Measurements from ENCODE around the gene HAUS8.
"Not testable (repeated sequence)": the region's sequence is repeated elsewhere in the genome, so short reads cannot be mapped to it uniquely, and the experiment has no call there.

The HAUS8 gene, protein sequence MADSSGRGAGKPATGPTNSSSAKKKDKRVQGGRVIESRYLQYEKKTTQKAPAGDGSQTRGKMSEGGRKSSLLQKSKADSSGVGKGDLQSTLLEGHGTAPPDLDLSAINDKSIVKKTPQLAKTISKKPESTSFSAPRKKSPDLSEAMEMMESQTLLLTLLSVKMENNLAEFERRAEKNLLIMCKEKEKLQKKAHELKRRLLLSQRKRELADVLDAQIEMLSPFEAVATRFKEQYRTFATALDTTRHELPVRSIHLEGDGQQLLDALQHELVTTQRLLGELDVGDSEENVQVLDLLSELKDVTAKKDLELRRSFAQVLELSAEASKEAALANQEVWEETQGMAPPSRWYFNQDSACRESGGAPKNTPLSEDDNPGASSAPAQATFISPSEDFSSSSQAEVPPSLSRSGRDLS

DNA sequence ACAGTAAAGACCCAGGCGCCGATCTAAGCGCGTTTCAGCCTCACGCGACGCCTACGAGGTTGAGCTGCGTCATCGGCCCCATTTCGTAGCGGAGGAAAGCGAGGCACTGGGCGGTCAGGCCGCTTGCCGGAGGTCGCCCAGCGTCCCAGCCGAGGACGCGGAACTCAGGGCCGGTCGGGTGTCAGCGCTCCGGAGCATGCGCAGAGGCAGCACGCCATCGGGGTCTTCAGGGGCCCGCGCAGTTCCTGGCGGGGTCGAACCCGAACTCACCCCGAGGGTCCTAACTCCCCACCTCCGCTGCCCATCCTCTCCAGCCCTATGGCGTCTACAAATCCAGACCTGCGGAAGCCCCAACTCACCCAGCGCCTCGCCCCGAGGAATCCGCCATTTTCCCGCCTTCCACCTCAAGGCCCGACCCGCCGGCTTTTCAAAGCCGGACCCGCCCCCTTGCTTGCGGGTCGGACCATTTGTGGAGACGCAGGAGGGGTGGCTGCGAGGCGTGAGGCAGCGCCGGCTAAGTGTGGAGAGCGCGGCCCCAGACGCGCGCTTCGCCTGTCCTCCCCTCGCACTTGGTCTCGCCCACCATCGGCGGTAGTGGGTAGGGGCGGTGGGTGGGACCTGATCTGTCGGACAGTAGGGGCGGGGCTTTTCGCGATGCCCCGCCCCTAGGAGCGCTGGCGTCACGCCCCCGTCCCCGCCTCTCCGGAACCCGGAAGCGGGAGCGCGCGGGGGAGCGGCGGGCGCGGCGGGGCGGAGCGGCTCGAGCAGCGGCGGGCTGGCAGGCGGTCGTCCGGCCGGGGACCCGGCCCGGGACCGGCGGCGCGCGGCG, at the start of gene HAUS8, which contains the start of gene MYO9B:
HAUS8 (minus strand) TSS at position 418 of the 829 bp plus-strand sequence; CDS start at position 388, 30 bp downstream.
MYO9B (plus strand) TSS at position 743 of the 829 bp plus-strand sequence. CDS start 25,941 bp downstream, outside the sequence.
- DNase-seq: peak; percentile 100

DNA sequence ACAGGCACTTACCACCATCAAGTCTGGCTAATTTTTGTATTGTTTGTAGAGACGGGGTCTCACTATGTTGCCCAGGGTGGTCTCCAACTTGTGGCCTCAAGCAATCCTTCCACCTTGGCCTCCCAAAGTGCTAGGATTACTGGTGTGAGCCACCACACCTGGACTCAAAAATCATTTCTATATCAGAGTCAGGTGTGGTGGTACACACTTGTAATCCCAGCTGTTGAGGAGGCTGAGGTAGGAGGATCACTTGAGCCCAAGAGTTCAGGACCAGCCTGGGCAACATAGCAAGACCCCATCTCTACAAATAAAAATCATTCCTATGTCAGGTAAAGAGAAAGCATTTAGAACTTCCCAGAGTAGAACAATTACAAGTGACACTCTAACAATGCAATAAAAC, 48.8 kb upstream of the HAUS8 start:
- no peak for DNase-seq

DNA sequence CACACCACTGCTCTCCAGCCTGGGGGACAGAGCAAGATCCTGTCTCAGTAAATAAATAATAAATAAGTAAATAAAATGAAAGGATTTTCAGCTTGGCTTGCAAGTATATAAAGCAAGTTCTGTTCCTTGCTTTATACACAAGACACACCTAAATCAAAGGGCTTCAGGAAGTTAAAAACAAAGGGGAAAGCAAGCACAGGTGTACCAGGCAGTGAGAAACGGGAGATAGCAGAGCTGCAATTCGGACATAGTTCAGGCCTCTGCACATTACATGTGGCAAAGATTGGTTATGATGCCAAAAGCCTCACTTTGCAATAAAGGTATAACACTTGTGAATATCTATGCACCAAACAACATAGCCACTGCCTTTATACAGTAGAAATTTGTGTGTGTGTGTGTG, 47.8 kb upstream of the HAUS8 start:
- DNase-seq: no peak

DNA sequence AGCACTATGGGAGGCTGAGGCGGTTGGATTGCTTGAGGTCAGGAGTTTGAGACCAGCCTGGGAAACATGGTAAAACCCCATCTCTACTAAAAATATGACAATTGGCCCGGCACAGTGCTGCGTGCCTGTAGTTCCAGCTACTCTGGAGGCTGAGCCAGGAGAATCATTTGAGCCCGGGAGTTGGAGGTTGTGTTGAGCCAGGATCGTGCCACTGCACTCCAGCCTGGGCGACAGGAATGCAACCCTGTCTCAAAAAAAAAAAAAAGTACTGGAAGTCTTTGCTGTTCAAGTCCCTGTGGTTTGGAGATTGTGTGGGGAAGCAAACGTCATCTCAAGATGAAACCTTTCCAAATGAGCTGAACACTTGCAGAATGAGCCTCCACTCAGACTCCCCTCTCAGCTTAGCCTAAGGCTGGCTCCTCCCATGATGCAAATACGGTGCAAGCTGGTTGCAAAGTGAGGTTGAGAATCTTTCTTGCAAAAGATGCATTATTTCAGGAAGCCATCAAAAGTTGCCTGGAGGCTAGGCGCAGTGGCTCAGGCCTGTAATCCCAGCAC, 46.6 kb upstream of the HAUS8 start:
- DNase-seq: no peak

DNA sequence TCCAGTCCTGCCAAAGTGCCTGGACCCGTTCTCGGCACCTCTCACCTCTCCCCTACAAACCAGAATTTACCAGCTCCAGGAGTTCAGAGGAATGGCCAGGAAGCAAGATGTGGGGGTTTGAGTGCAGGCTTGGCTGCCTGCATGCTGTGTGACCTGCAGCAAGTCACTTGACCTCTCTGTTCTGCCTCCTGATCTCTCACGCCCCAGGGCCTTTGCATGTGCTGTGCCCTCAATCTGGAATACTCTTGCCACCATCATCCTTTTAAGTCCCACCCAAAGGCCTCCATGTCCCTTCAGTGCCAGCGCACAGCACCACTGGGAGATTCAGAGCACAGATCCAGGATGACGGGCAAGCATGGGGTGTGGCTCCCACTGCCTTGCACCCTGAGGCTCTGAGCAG, 43.7 kb upstream of the HAUS8 start:
- DNase-seq: no peak

DNA sequence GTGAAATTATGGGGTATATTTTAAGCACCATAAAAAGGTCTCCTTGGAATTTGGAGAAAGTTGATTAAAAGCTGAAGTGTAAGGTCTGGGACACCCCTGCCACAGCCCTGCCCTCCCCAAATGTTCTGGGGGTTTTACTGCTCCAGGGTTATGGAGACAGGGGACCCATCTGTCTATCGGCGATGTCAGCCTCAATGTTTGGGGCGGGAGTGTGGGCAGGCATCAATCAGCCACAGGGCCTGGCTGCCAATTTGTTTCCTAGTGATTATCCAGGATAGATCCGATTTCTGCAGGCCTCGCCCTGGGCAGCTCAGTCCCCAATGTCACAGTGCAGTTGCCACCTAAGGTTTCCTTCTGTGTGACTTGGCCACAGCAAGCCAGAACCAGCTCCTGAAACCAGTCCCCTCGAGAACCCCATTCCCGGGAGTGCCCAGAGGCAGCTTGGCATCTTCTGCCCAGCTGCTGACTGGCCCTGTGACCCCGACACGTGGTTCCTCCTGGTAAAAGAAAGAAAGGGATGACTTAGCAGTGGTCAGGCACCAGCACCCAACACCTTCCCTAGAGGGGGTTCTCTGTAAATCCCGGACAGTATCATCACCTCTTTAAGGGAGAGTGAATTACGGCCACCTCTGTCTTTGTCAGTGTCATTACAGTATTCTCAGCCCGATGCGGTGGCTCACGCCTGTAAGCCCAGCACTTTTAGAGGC, 41.9 kb upstream of the HAUS8 start:
- DNase-seq: no peak

DNA sequence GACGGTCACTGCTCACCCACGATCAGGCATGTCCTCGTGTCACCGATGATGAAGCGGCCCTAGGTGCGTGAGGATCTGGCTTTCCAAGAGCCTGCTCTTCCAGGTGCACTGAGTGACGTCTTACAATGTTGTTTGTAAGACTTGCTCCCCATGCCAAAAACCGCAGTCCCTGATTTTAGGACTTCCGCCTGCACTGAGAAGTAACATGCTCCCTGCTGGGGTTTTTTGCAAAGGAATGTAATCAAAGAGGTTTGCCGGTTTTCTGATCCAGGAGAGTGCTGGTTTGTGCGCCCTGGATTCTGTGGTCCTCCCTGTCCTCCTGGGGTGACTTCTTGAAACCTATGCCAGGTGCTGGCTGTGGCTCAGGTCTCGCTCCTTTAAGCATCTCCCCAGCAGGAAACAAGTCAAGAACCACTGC, 39.2 kb upstream of the HAUS8 start:
- no peak for DNase-seq

DNA sequence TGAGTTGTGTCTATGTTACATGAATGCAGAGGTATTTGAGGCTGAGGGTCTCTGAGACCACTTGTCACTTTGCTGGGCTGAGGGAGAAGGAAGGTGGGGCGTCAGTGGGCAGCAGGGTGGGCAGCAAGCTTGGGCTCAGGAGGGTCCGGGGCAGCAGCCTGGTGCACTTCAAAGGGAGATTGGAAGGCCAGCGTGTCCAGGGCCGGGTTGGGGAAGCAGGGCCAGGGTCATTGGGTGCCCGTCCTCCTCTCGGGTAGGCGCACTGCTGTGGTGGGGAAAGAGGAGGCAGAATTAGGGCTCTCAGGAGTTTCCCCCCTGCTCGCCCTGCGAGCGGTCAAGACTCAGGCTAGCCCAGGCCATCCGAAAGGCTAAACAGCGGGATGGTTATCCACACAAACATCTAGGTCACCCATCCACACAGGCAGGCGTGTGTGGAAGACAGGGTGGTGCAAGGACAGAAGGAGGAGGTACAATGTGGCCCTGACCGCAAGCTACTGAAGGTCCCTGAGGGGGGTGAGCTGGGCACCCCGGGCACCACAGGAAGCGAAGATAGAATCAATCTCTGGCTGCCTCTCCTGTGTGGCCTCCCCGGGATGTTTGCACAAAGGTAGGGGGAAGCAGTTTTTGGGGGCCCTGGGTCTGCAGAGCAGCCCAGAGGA, 38.0 kb upstream of the HAUS8 start:
- DNase-seq: no peak

DNA sequence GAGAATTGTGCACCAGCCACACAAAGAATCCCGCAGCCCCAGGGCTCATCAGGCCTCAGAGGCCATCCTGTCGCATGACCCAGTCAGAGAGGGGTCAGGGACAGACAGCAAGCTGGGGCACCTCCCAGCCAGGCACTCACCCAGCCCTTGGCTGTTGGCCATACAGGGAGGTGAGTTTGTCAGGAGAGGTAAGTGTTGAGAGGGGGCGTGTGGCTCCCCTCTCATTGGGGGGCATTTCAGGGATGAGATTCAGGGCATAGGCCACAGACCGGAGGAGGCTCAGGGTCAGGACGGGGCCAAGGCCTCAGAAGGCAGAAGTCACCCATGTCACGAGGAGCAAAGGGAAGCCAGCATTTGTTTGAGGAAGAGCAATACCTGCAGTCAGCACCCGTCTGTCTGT, 37.4 kb upstream of the HAUS8 start:
- peak; percentile 35 for DNase-seq

DNA sequence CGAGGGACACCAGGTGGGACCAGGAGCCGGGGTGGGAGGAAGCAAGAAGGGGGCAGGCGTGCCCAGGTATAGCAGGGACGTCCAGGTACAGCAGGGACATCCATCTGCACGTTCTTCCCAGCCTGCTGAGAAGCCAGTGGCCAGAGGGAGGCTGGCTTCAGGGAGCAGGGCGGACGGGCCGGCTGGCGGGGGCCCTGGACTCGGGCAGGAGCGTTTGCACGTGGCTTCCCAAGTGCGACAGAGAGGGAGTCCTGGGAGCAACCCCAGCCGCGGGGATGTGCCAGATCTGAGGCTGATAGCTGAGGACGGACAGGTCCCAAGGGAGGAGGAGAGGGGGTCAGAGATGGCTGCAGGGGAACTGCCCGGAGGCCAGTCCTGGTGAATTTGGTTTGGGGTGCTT, 37.0 kb upstream of the HAUS8 start:
- no peak for DNase-seq

DNA sequence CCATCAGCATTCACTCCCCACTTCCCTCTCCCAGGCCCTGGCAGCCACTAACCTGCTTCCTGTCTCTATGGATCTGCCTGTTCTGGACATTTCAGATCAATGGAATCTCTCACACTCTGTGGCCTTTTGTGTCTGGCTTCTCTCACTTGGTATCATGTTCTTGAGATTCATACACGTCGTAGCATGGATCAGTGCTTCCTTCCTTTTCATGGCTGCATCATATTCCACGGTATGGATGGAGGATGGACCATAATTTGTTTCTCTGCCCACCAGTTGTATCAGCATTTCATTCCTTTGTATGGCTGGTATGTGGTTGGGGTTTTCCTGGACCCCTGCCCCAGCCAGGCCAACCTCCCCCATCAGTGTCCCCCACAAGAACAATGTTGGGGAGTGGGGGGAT, 36.5 kb upstream of the HAUS8 start:
- no peak for DNase-seq

DNA sequence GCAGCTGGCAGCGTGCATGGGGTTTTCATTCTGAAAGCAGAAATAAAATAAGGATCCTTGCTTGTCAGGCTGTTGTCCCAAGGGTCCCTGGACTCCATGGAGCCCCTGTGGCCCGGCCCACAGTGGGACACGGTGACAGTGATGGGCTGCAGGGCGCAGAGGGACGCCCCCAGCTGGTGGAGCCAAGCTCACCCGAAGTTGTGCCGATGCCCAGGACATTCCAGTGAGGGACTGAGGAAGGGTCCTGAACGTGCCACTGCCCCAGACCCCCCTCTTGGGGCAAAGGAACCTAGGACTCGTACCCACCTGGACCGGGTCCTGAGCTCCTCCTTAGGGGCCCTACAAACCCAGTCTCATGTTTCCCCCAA, 35.3 kb upstream of the HAUS8 start:
- no peak for DNase-seq

DNA sequence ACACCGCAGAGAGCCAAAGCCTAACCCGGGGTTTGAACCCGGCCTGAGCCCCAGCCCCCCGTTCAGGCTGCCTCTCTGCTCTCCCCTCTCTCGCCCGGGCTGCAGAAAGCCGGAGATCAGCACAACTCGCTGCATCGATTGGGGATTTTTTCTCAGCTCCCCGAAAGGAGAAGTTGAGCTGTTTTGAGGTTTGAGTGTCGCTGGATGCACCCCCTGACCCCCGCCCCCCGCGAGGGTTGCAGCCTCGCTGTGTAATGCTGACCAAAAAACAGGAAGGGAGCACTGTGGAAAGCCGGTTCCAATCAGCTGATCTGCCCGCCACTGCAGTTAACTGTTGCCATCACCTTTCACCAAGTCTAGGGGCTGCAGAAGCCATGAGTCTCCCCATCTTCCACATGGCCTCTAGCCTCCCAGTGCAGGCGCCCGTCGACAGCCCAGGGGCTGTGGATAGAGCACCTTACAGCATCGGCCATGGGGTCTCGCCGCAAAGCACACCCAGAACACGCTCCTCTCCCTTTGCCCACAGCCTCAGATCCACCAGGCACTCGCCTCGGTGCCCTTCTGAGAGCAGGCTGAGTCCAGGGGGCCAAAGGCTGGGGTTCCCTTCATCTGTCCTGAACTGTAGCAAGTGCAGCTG, 34.8 kb upstream of the HAUS8 start:
- peak; percentile 83 for DNase-seq

DNA sequence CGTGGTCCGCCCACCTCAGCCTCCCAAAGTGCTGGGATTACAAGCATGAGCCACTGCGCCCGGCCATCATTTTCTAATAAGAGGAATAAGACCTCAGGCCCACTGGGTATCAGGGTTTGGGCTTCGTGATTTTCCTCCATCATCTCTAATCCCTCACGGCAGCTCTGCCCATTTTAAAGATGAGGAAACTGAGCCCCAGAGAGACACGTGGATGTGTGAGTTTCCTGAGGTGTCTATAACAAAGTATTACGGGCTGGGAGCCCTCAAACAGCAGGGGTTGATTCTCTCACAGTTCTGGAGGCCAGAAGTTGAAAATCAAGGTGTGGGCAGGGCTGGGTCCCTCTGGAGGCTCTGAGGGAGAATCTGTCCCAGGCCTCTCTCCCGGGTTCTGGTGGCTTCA, 34.0 kb upstream of the HAUS8 start:
- DNase-seq: no peak

DNA sequence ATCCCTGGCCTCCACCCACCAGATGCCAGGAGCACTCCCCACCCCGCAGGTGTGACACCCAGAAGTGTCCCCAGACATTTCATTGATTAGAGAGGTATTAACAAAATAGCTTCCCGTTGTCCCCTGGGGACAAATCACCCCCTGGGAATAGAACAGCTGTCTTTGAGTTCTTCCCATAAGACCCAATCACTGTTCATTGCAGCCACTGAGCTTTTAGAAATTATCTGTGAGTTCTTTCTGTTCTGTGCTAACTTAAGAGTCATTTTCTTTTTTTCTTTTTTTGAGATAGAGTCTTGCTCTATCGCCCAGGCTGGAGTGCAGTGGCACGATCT, 33.2 kb upstream of the HAUS8 start:
- no peak for DNase-seq

DNA sequence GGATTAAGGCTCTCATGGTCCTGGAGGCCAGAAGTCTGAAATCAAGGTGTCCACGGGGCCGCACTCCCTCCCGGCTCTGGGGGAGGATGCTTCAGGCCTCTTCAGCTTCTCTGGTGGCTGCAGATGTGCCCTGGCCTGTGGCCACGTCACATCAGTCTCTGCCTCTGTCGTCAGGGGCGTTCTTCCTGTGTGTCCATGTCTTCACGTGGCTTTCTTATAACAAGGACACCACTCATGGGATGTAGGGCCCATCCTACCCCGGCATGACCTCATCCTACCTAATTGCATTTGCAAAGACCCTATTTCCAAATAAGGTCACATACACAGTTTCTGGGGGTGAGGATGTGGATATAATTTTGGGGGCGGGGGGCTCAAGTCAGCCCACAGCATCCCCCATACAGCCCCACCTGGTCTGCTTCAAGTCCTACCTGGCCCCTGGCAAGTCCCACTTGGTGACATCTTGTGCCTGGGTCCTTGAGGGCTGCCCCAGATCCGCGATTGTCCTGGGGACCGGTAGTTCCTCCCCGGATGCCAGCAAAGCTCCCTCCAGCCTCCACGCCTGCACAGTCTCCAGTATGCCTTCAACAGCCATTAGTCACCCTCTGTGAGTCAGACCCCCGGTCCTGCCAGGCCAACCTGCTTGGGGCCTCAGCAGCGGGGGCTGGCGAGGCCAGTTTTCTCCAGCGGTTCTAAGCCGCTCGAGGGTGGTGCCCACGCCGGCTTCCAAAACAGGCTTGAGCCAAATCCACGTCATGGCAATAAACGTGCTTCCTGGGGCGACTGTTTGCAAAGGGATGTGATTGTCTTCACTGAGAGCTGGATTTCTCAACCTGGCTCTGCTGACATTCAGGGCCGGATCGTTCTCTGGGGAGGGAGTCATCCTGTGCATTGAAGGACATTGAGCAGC, 32.5 kb upstream of the HAUS8 start:
- peak; percentile 78 for DNase-seq

DNA sequence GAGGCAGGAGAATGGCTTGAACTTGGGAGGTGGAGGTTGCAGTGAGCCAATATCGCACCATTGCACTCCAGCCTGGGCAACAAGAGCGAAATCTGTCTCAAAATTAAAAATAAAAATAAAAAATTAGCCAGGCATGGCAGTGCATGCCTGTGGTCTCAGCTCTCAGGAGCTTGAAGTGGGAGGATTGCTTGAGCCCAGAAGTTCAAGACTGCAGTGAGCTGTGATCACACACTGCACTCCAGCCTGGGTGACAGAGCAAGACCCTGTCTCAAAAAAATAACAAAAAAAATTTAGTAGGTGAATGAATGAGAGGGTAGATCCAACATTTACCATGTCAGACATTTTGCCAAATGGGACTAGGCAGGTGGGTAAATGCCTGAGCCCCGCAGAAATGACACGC, 31.7 kb upstream of the HAUS8 start:
- DNase-seq: not testable (repeated sequence)

DNA sequence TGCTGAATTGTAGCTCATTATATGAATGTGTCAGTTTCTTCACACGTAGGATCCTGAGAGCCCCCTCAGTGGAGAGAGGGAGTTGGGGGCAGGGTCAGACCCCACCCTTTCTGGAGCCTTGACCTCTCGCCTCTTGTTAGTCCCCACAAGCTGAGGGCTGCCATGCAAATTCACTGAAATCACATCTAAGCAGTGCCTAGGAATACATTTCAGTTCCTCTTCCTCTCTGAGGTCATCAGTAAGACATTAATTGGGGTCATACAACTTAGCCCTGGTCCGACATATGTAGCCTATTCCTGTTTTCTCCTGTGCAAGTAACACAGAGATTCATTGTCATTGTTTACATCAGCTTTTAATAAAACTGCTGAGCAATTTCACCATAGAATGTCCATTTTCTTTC, 30.3 kb upstream of the HAUS8 start:
- no peak for DNase-seq

DNA sequence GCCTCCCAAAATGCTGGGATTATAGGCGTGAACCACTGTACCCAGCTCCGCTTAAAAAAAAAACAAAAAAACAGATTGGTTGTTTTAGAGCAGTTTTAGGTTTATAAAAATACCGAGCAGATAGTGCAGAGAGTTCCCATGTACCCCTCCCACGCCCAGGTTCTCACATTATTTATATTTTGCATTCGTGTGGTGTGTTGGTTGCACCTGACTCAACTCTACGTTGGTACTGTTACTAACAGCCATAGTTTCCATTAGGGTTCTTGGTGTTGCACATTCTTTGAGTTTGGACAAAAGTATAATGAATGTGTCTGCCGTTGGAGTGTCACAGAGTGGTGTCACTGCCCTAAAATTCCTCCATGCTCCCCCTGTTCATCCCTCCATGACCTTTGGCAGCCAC, 29.4 kb upstream of the HAUS8 start:
- DNase-seq: no peak

DNA sequence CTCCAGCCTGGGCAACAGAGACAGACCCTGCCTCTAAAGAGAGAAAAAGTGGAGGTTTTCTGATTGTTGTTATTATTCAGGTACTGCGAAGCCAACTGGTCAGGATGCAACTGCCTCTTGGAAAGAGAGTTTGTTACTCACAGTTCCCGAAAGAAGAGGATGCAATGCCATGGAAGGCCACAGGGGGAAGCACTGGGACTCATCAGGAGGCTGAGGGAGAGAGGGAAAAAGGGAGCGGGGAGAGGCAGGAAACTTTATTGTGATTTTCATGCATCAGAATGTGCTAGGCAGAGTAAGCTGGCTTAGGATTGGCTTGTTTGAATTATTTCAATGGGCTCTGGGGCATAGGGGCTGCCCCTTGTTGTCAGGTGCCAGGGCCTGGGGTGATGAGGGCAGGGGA, 27.9 kb upstream of the HAUS8 start:
- no peak for DNase-seq

Data from CD4-positive, alpha-beta T cell treated with Interleukin-15 for 1 hour (primary cell).